ENCODE measurements around the gene MGAT4A.

DNA sequence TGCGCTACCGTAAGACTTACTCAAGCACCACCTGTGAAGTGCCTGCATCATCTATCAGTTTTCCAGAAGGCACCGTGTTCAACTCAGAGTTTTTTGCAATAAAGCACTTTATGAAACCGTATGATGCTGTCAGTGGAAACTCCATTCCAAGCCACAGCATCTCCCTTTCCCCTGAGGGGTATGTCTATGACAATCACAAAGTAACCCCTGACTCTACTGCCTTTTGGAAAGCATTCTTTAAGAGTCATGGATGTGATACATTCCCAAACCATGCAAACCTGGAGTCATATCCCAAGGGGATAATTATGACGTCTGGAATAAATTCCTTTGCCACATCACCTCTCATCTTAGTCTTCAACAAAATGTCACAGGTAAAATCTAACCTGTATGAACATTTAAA is 83.3 kb downstream of the MGAT4A start:
- TF ChIP-seq EZH2 (IDR thresholded peaks at IDR 0.05) (no peak), POLR2AphosphoS5 (IDR thresholded peaks at IDR 0.05; ENCODE audit: borderline replicate concordance, low read depth, low read length) (no peak)
